ENCODE results near the gene SCT. TPM values are rescaled to one million over a fixed set of nuclear protein-coding genes. Genes with fewer than 3 reads are reported as not detected.

SCT gene
- total and polyA plus RNA-seq, 2 experiments from 2014 or later: 2.6 TPM; not detected in 1

DNA sequence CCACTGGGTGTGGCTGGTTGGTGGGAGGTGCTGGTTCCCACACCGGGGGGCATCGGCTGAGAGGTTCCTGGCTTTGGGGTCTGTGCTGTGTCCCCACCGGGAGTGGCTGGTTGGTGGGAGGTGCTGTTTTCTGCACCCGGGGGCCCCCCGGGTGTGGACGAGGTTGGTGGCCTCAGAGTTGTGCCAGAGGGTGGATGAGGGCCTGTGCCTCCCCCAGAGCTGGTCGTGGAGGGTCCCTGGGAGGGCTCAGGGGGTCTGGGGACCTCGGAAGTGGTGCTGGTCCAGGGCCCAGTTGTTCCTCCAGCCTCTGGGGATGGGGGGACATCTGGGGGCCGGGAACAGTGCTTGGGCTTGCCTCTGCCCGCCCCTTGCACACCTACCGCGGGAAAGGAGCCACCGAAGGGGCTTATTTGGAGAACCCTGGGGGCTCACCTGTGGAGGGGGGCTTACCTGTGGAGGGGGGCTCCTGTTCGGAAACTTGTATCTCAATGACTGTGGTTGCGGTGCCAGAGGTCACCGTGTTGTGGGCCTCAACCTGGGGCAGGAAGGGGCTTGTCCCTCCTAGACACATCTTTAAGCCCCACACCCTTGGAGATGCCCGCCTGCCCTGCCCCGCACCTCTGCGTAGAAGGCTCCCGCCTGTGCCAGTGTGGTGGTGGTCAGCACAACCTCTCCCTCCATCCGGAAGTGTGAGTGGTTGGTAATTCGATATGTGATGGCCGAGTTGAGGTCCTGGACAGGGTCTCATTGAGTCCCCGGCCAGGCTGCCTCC is 7.9 kb downstream of the SCT start:
- Histone ChIP-seq H4K20me1 (replicated peaks; ENCODE audit: insufficient read depth) (0 out of 2 replicates have a peak, but pooled peaks cover 3% of the 10 kb centered on the region), H3K27ac (ENCODE audit: low read depth) (no peak overlapping the region), H3K27me3 (ENCODE audit: insufficient read depth) (no peaks in the 10 kb centered on the region), H3K9me2 (ENCODE audit: insufficient read depth) (no peaks in the 10 kb centered on the region), H3K4me3 (no peak overlapping the region), H3K79me2 (replicated peaks; ENCODE audit: insufficient read depth) (no peaks in the 10 kb centered on the region), H3K4me2 (no peak overlapping the region), H3F3A (replicated peaks; ENCODE audit: low read depth) (peaks cover 11% of the 10 kb centered on the region), H2AFZ (no peak overlapping the region), H3K36me3 (ENCODE audit: insufficient read depth) (no peaks in the 10 kb centered on the region), H3K4me1 (ENCODE audit: insufficient read depth) (peaks cover 11% of the 10 kb centered on the region; the same call in 1 of the 2 replicates)
- H3K36me3 Mint-ChIP-seq (ENCODE audit: low read depth): no peaks in the 10 kb centered on the region
- DNase-seq (ENCODE audit: low spot score): no peak
- no peak overlapping the region for H3K4me3 Mint-ChIP-seq
- no peaks in the 10 kb centered on the region; the same call in 2 of the 3 replicates for H3K4me1 Mint-ChIP-seq
- H3K27me3 Mint-ChIP-seq (ENCODE audit: insufficient read depth, low read depth, poor library complexity): peaks cover 14% of the 10 kb centered on the region
- H3K9me3 Mint-ChIP-seq: no peaks in the 10 kb centered on the region
- TF ChIP-seq, protein P1, sequence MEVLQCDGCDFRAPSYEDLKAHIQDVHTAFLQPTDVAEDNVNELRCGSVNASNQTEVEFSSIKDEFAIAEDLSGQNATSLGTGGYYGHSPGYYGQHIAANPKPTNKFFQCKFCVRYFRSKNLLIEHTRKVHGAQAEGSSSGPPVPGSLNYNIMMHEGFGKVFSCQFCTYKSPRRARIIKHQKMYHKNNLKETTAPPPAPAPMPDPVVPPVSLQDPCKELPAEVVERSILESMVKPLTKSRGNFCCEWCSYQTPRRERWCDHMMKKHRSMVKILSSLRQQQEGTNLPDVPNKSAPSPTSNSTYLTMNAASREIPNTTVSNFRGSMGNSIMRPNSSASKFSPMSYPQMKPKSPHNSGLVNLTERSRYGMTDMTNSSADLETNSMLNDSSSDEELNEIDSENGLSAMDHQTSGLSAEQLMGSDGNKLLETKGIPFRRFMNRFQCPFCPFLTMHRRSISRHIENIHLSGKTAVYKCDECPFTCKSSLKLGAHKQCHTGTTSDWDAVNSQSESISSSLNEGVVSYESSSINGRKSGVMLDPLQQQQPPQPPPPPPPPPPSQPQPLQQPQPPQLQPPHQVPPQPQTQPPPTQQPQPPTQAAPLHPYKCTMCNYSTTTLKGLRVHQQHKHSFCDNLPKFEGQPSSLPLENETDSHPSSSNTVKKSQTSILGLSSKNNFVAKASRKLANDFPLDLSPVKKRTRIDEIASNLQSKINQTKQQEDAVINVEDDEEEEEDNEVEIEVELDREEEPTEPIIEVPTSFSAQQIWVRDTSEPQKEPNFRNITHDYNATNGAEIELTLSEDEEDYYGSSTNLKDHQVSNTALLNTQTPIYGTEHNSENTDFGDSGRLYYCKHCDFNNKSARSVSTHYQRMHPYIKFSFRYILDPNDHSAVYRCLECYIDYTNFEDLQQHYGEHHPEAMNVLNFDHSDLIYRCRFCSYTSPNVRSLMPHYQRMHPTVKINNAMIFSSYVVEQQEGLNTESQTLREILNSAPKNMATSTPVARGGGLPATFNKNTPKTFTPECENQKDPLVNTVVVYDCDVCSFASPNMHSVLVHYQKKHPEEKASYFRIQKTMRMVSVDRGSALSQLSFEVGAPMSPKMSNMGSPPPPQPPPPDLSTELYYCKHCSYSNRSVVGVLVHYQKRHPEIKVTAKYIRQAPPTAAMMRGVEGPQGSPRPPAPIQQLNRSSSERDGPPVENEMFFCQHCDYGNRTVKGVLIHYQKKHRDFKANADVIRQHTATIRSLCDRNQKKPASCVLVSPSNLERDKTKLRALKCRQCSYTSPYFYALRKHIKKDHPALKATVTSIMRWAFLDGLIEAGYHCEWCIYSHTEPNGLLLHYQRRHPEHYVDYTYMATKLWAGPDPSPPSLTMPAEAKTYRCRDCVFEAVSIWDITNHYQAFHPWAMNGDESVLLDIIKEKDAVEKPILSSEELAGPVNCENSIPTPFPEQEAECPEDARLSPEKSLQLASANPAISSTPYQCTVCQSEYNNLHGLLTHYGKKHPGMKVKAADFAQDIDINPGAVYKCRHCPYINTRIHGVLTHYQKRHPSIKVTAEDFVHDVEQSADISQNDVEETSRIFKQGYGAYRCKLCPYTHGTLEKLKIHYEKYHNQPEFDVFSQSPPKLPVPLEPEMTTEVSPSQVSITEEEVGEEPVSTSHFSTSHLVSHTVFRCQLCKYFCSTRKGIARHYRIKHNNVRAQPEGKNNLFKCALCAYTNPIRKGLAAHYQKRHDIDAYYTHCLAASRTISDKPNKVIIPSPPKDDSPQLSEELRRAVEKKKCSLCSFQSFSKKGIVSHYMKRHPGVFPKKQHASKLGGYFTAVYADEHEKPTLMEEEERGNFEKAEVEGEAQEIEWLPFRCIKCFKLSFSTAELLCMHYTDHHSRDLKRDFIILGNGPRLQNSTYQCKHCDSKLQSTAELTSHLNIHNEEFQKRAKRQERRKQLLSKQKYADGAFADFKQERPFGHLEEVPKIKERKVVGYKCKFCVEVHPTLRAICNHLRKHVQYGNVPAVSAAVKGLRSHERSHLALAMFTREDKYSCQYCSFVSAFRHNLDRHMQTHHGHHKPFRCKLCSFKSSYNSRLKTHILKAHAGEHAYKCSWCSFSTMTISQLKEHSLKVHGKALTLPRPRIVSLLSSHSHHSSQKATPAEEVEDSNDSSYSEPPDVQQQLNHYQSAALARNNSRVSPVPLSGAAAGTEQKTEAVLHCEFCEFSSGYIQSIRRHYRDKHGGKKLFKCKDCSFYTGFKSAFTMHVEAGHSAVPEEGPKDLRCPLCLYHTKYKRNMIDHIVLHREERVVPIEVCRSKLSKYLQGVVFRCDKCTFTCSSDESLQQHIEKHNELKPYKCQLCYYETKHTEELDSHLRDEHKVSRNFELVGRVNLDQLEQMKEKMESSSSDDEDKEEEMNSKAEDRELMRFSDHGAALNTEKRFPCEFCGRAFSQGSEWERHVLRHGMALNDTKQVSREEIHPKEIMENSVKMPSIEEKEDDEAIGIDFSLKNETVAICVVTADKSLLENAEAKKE (CRISPR knock-in tag; IDR thresholded peaks at IDR 0.05): no peak
- no peak for TF ChIP-seq EZH2phosphoT487 (IDR thresholded peaks at IDR 0.05; ENCODE audit: unreplicated experiment)
- TF ChIP-seq JUNB (IDR thresholded peaks at IDR 0.05; ENCODE audit: unreplicated experiment): no peak
- TF ChIP-seq, protein P2, sequence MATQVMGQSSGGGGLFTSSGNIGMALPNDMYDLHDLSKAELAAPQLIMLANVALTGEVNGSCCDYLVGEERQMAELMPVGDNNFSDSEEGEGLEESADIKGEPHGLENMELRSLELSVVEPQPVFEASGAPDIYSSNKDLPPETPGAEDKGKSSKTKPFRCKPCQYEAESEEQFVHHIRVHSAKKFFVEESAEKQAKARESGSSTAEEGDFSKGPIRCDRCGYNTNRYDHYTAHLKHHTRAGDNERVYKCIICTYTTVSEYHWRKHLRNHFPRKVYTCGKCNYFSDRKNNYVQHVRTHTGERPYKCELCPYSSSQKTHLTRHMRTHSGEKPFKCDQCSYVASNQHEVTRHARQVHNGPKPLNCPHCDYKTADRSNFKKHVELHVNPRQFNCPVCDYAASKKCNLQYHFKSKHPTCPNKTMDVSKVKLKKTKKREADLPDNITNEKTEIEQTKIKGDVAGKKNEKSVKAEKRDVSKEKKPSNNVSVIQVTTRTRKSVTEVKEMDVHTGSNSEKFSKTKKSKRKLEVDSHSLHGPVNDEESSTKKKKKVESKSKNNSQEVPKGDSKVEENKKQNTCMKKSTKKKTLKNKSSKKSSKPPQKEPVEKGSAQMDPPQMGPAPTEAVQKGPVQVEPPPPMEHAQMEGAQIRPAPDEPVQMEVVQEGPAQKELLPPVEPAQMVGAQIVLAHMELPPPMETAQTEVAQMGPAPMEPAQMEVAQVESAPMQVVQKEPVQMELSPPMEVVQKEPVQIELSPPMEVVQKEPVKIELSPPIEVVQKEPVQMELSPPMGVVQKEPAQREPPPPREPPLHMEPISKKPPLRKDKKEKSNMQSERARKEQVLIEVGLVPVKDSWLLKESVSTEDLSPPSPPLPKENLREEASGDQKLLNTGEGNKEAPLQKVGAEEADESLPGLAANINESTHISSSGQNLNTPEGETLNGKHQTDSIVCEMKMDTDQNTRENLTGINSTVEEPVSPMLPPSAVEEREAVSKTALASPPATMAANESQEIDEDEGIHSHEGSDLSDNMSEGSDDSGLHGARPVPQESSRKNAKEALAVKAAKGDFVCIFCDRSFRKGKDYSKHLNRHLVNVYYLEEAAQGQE (IDR thresholded peaks at IDR 0.05; ENCODE audit: unreplicated experiment): no peak
- no peak for TF ChIP-seq CREB1 (CRISPR knock-in tag; IDR thresholded peaks at IDR 0.05; ENCODE audit: low read depth)
- no peak for TF ChIP-seq EZH2 (IDR thresholded peaks at IDR 0.05; ENCODE audit: low read depth, unreplicated experiment)
- no peak for TF ChIP-seq ZNF114 (CRISPR knock-in tag; IDR thresholded peaks at IDR 0.05)
- no peak overlapping the region for H3K27ac Mint-ChIP-seq
- no peak for ATAC-seq

Measured in GM23338 (cell line).